HG03469 (cell line): ENCODE results near the gene C9orf72.
"Not testable (repeated sequence)": the region's sequence is repeated elsewhere in the genome, so short reads cannot be mapped to it uniquely, and the experiment has no call there.

Experiments
- ATAC-seq: cut with Tn5 transposase; IDR thresholded peaks from one replicate; pipeline ENCODE4 v1.9.1; 2021; ENCODE audit warnings: mild to moderate bottlenecking, moderate library complexity, moderate number of reproducible peaks; ENCODE audit not compliant: unreplicated experiment

The C9orf72 gene

GRCh38 chr9:27519466-27520465 is 53.5 kb downstream of the C9orf72 start:
- ATAC-seq, result no peak

GRCh38 chr9:27518809-27519208 is 54.5 kb downstream of the C9orf72 start:
- ATAC-seq, result no peak

GRCh38 chr9:27518006-27518405 is 55.3 kb downstream of the C9orf72 start:
- no peak for ATAC-seq

GRCh38 chr9:27514551-27514950 is 58.7 kb downstream of the C9orf72 start:
- ATAC-seq, result no peak

- no peak for ATAC-seq
Measured at GRCh38 chr9:27511771-27512170, 61.5 kb downstream of the C9orf72 start.

- no peak for ATAC-seq
Measured at GRCh38 chr9:27510780-27511179, 62.5 kb downstream of the C9orf72 start.

GRCh38 chr9:27506981-27507380 is 66.3 kb downstream of the C9orf72 start:
- ATAC-seq, result no peak

GRCh38 chr9:27505744-27506161 is 67.5 kb downstream of the C9orf72 start:
- ATAC-seq, result no peak

- no peak for ATAC-seq
Measured at GRCh38 chr9:27504259-27504658, 69.0 kb downstream of the C9orf72 start.

- no peak for ATAC-seq
Measured at GRCh38 chr9:27503623-27504022, 69.7 kb downstream of the C9orf72 start.

- ATAC-seq, result not testable (repeated sequence)
Measured at GRCh38 chr9:27500902-27501301, 72.4 kb downstream of the C9orf72 start.

- no peak for ATAC-seq
Measured at GRCh38 chr9:27499451-27499850, 73.8 kb downstream of the C9orf72 start.

- no peak for ATAC-seq
Measured at GRCh38 chr9:27497883-27498417, 75.3 kb downstream of the C9orf72 start.
